Neural cell (in vitro differentiated cells): ENCODE results near the gene RXFP4. TPM values are rescaled to one million over a fixed set of nuclear protein-coding genes. Genes with fewer than 3 reads are reported as not detected.

Experiments
- H2AFZ ChIP-seq: fragments of 200-600, 300-800 bp; sonication (generic), shearing (Covaris generic); 2 replicates; pipeline ENCODE4 v1.6.0; 2014; ENCODE audit warnings: low read depth, mild to moderate bottlenecking, antibody characterized with exemption, low read length, moderate library complexity
- H3F3A ChIP-seq: fragments of 200-600 bp; shearing (Covaris generic); 2 replicates; pipeline ENCODE4 v1.6.1; 2016; ENCODE audit warnings: mild to moderate bottlenecking, moderate library complexity, mixed read lengths, antibody characterized with exemption, low read length; ENCODE audit not compliant: insufficient read depth, poor library complexity, severe bottlenecking
- H3K27ac ChIP-seq: fragments of 200-600, 300-800 bp; sonication (generic), shearing (Covaris generic); 2 replicates; pipeline ENCODE4 v1.5.1; 2014; ENCODE audit warnings: mild to moderate bottlenecking, low read length, moderate library complexity
- H3K27me3 ChIP-seq: fragments of 300-800, 200-600 bp; sonication (generic), shearing (Covaris generic); 2 replicates; pipeline ENCODE4 v1.6.0; 2014; ENCODE audit warnings: mild to moderate bottlenecking, low read depth, low read length, moderate library complexity; ENCODE audit not compliant: insufficient read depth
- H3K36me3 ChIP-seq: fragments of 300-800, 200-600 bp; sonication (generic), shearing (Covaris generic); 2 replicates; pipeline ENCODE4 v1.5.1; 2014; ENCODE audit warnings: mild to moderate bottlenecking, antibody characterized with exemption, low read length, moderate library complexity; ENCODE audit not compliant: insufficient read depth
- H3K4me2 ChIP-seq: fragments of 300-800, 200-600 bp; sonication (generic), shearing (Covaris generic); 2 replicates; pipeline ENCODE4 v1.6.0; 2014; ENCODE audit warnings: mild to moderate bottlenecking, low read length
- H3K4me3 ChIP-seq: fragments of 300-800, 200-600 bp; sonication (generic), shearing (Covaris generic); 2 replicates; pipeline ENCODE4 v1.5.1; 2014; ENCODE audit warnings: mild to moderate bottlenecking, low read length, moderate library complexity
- H3K79me2 ChIP-seq: fragments of 200-600 bp; shearing (Covaris generic); replicated peaks from 2 replicates; pipeline ENCODE4 v1.6.0; 2014; ENCODE audit warnings: mild to moderate bottlenecking, low read length, moderate library complexity; ENCODE audit not compliant: insufficient read depth
- H3K9ac ChIP-seq: fragments of 300-800, 200-600 bp; sonication (generic), shearing (Covaris generic); 2 replicates; pipeline ENCODE4 v1.6.1; 2016; ENCODE audit warnings: mild to moderate bottlenecking, low read length, mixed read lengths
- H3K9me2 ChIP-seq: fragments of 200-600 bp; shearing (Covaris generic); 2 replicates; pipeline ENCODE4 v1.6.1; 2016; ENCODE audit warnings: mild to moderate bottlenecking, low read length, mixed read lengths; ENCODE audit not compliant: insufficient read depth
- H3K9me3 ChIP-seq: fragments of 200-600, 300-800 bp; sonication (generic), shearing (Covaris generic); 2 replicates; pipeline ENCODE4 v1.6.1; 2016; ENCODE audit warnings: mild to moderate bottlenecking, mixed run types, low read length, moderate library complexity, mixed read lengths
- H4K20me1 ChIP-seq: fragments of 200-600 bp; shearing (Covaris generic); 2 replicates; pipeline ENCODE4 v1.6.1; 2016; ENCODE audit warnings: mild to moderate bottlenecking, mixed run types; ENCODE audit not compliant: insufficient read depth
- CTCF ChIP-seq: fragments of 450-650 bp; IDR thresholded peaks from 2 replicates; pipeline ENCODE4 v1.5.1; 2014; ENCODE audit warnings: antibody characterized with exemption, mild to moderate bottlenecking, moderate library complexity; ENCODE audit not compliant: poor library complexity, severe bottlenecking
- EP300 ChIP-seq: fragments of 450-650 bp; conservative IDR thresholded peaks from 2 replicates; pipeline ENCODE4 v1.6.1; 2014; ENCODE audit warnings: antibody characterized with exemption, mild to moderate bottlenecking, moderate library complexity; ENCODE audit not compliant: poor library complexity, severe bottlenecking
- EZH2 ChIP-seq: fragments of 200-600, 300-800 bp; shearing (Covaris generic), sonication (generic); IDR thresholded peaks from 2 replicates; pipeline ENCODE4 v1.6.1; 2014; ENCODE audit warnings: antibody characterized with exemption, low read length, borderline replicate concordance, mild to moderate bottlenecking; ENCODE audit not compliant: insufficient read depth, poor library complexity, severe bottlenecking
- MXI1 ChIP-seq: fragments of 450-650 bp; conservative IDR thresholded peaks from 2 replicates; pipeline ENCODE4 v1.6.1; 2014; ENCODE audit warnings: antibody characterized with exemption, mild to moderate bottlenecking; ENCODE audit not compliant: poor library complexity, severe bottlenecking
- POLR2AphosphoS5 ChIP-seq: IDR thresholded peaks from 2 replicates; pipeline ENCODE4 v1.6.1; 2012
- RAD21 ChIP-seq: fragments of 450-650 bp; conservative IDR thresholded peaks from 2 replicates; pipeline ENCODE4 v1.6.1; 2014; ENCODE audit warnings: antibody characterized with exemption, mild to moderate bottlenecking, moderate library complexity
- REST ChIP-seq: IDR thresholded peaks from 2 replicates; pipeline ENCODE4 v1.6.1; 2012; ENCODE audit warnings: borderline replicate concordance
- SMC3 ChIP-seq: fragments of 450-650 bp; conservative IDR thresholded peaks from 2 replicates; pipeline ENCODE4 v1.6.1; 2014; ENCODE audit warnings: antibody characterized with exemption, mild to moderate bottlenecking, moderate library complexity; ENCODE audit not compliant: poor library complexity
- TAF1 ChIP-seq: IDR thresholded peaks from 2 replicates; pipeline ENCODE4 v1.6.1; 2012; ENCODE audit warnings: low read depth
- polyA plus RNA-seq: library from polyadenylated mRNA; depleted of rRNA; stranded (reverse); fragments of >200 nt; gene quantifications from 2 replicates; pipeline ENCODE4 v1.2.3, GENCODE V29; 2014

RXFP4 gene
- polyA plus RNA-seq, 1 donor from 2014 or later, result not detected

- no peak for TF ChIP-seq EP300
- TF ChIP-seq TAF1, result no peak
These were observed 38.3 kb downstream of the RXFP4 start (continued) for GRCh38 chr1:155979597-155980343.

- Histone ChIP-seq H3K4me3 (no peak overlapping the region), H3K79me2 (peaks cover 25% of the 10 kb centered on the region), H3K9me2 (no peaks in the 10 kb centered on the region), H3K27me3 (no peaks in the 10 kb centered on the region), H3K9ac (no peak overlapping the region), H3K27ac (no peak overlapping the region), H2AFZ (no peak overlapping the region), H3F3A (peaks cover 6% of the 10 kb centered on the region), H3K4me2 (no peak overlapping the region), H4K20me1 (no peaks in the 10 kb centered on the region), H3K36me3 (no peaks in the 10 kb centered on the region), H3K9me3 (no peaks in the 10 kb centered on the region)
- no peak for TF ChIP-seq EZH2
These were observed 40.0 kb downstream of the RXFP4 start for GRCh38 chr1:155981266-155982088.

- no peak overlapping the region for H3K4me3 ChIP-seq
- H2AFZ ChIP-seq, result no peak overlapping the region
- no peaks in the 10 kb centered on the region for H4K20me1 ChIP-seq
- TF ChIP-seq EZH2 (no peak), EP300 (no peak), REST (no peak), CTCF (no peak), POLR2AphosphoS5 (no peak), MXI1 (no peak), SMC3 (no peak), RAD21 (no peak), TAF1 (no peak)
- H3K9me3 ChIP-seq, result no peaks in the 10 kb centered on the region
- H3K4me2 ChIP-seq, result no peak overlapping the region
- no peaks in the 10 kb centered on the region for H3K27me3 ChIP-seq
- peaks cover 2% of the 10 kb centered on the region for H3F3A ChIP-seq
- peaks cover 19% of the 10 kb centered on the region for H3K79me2 ChIP-seq
- no peak overlapping the region for H3K27ac ChIP-seq
- H3K9ac ChIP-seq, result no peak overlapping the region
- no peaks in the 10 kb centered on the region for H3K9me2 ChIP-seq
- no peaks in the 10 kb centered on the region for H3K36me3 ChIP-seq
These were observed 40.7 kb downstream of the RXFP4 start for GRCh38 chr1:155982106-155982505.
